HG03135 (cell line): Measurements from ENCODE around the gene GMIP.

Experiments used
- ATAC-seq: cut with Tn5 transposase; IDR thresholded peaks from one replicate; pipeline ENCODE4 v1.9.1; 2021; ENCODE audit warnings: mild to moderate bottlenecking, moderate library complexity; ENCODE audit not compliant: unreplicated experiment

Gene GMIP

GRCh38 chr19:19661141-19661674, 17.8 kb upstream of the GMIP start:
- no peak for ATAC-seq

- ATAC-seq = no peak
Measured at GRCh38 chr19:19659646-19660245, 16.3 kb upstream of the GMIP start.

GRCh38 chr19:19657397-19657783, 13.9 kb upstream of the GMIP start:
- ATAC-seq = no peak

DNA sequence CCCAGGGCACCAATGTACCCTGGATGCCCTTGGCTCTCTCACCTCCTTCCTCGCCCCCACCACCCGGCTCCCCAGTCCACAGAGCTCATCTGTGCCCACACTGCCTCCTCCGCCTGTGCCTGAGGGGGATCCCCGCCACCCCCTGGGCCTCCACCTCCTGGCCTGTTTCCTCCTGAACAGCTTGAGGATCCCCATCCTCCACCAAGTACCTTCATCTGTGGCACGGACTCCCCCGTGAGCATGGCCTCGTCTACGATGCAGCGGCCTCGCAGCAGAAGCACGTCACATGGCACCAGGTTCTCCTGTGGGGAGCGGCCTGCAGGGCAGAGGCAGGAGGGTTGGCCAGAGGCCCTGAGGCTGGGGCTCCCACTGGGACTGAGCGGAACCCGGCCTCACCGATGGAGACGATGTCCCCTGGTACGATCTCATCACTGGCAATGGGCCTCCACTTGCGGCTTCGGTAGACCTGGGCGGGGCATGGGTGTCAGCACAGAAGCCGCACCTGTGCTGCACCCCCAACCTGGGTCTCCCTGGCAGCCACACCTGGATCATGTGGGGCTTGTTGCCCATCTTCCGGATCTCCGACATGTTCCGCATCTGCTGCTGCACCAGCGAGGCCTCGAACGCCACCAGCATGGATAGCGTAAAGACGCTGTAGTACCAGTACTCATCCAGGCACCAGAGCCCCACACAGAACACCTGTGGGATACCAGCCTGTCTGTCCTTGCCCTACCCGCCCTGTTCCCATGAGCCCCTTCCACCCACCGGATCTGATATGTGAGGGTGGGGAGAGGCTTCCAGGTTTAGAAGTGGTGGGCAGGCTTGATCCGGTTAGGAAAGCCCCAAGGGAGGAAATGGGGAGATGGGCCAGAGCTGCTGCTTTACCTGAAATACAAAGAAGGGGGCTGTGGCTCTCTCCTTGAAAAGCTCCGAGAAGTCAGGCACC, 13.3 kb upstream of the GMIP start:
- ATAC-seq = no peak

DNA sequence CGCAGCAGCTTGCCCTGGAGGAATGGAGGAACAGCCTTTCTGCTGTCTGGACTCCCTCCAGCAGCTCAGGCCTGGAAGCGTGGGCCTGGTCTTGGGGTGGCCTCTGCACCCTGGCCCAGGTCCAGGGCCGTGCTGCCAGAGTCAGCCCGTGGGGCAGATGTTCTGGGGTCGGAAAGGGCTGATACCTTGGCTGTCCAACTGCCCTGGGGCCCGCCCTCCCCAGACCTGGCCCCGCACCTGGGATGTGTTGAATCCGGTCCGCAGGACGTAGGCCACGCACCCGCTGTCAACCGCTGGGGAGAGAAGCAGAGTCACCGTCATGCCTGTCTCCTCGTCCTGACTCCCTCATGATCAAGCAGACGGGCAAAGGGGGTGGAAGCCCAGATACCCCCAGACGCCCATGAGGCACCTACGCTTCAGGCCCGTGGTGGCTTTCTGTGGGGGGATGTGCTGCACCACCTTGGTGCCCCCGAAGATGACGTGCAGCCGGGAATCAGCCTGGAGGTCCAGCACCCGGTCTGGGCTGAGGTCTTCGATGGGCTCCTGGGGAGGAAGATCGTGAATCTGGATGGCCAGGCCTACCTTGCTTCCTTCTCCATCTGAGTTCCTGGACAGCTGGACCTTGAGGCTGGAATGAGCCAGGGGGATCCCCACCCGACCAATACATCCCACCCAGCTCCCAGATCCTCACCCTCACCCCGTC, 12.3 kb upstream of the GMIP start:
- ATAC-seq = no peak

DNA sequence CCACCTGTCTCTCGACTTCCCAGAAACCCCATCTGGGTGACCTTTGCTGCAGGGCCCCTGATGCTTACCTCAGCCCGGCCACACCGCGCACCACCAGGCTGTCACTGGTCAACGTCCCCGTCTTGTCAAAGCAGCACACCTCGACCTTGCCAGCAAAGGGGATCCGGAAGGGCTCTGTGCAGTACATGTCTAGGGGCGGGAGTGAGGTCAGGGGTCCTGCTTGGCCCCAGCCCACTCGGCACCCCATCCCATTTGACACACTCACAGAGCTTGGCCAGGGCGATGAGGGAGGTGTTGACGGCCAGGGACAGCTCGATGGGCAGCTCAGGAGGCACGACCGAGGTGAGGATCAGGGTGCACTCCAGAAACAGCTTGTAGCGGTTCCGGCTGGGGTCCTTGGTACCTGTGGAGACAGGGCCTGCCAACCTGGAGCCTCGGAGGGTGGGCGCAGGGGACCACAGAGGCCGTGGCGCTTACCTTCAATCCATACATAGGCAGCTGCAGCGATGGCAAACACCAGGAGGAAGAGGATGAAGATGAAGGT, 11.7 kb upstream of the GMIP start:
- ATAC-seq = no peak

GRCh38 chr19:19654441-19654840, 11.0 kb upstream of the GMIP start:
- ATAC-seq = no peak

DNA sequence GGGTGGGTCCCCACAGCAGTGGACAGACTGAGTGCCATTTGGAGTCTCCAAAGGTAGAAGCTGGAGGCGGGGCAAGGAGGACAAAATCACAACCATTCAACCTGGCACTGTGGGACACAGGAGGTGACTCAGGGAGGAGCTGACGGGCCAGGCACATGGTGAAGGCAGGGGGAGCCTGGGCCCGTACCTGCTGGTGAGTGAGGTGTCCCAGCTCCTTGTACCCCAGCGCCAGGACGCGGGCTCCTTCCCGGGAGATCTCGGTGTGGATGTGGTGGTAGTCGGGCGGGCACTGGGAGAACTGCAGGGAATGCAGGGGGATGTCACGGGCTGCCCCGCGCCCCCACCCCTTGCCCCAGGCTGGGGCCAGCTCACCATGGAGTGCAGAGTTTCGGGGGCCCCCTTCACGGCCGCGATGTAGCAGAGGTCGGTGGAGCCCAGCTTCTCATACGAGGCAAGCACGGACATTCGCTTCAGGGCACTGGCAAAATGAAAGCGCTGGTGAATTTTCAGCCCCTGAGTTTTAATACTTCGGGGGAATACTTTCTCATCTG, 10.2 kb upstream of the GMIP start:
- no peak for ATAC-seq

DNA sequence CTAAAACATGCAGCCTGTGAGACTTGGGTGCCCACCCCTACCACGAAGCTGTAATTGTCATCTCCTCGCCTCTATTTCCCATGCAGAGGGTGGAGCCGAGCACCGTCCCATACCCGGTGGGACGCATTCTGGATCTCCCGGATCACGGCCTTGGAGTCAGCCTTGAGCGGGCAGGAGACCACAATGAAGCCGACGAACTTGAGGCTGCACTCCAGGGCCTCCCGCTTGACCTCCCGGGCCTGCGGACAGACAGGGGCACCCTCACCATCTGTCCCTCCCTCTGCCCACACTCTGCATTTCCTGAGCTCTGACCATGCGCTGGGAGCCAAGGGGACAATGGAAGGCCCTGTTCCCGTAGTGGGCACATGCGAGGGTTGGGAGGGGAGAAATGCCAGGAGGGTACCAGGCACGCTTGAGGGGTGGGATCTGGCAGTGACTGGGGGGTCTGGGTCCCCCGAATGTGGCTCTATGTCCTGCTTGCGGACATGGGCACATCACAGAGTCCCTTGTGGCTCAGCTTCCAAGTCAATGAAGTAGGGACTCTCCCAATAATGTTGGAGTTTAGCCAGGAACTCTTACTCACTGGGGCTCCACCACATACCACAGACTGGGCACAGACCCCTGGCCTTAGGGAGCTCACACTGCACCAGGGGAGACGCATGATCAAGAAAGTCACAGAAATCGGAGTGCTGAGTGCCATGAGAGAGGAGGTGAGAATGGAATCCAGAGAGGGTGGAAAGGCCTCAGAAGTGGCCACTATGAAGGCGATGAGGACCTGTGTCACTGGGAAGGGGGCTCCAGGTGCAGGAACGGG, 9.2 kb upstream of the GMIP start:
- no peak for ATAC-seq

- ATAC-seq = no peak
Measured at GRCh38 chr19:19651076-19651475, 7.6 kb upstream of the GMIP start.

GRCh38 chr19:19650331-19650730, 6.9 kb upstream of the GMIP start:
- ATAC-seq = no peak

DNA sequence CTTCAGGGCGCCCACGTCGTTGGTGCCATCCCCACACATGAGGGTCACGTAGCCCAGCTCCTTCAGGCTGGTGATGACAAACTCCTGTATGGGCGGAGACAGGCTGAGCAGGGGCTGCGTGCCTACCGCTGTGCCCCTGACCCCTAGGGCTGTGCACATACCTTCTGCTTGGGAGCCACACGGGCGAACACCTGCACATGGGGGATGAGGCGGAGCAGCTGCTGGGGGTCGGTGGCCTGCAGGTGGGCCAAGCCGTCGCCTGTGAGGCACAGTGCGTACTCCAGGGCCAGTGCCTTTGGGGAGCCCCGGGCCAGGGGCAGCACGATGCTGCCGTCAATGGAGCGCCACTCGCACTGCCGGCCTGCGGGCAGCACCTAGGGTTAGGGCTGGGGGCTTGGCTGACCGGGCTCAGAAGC, 6.1 kb upstream of the GMIP start:
- no peak for ATAC-seq

GRCh38 chr19:19649155-19649554, 5.7 kb upstream of the GMIP start:
- ATAC-seq = no peak

DNA sequence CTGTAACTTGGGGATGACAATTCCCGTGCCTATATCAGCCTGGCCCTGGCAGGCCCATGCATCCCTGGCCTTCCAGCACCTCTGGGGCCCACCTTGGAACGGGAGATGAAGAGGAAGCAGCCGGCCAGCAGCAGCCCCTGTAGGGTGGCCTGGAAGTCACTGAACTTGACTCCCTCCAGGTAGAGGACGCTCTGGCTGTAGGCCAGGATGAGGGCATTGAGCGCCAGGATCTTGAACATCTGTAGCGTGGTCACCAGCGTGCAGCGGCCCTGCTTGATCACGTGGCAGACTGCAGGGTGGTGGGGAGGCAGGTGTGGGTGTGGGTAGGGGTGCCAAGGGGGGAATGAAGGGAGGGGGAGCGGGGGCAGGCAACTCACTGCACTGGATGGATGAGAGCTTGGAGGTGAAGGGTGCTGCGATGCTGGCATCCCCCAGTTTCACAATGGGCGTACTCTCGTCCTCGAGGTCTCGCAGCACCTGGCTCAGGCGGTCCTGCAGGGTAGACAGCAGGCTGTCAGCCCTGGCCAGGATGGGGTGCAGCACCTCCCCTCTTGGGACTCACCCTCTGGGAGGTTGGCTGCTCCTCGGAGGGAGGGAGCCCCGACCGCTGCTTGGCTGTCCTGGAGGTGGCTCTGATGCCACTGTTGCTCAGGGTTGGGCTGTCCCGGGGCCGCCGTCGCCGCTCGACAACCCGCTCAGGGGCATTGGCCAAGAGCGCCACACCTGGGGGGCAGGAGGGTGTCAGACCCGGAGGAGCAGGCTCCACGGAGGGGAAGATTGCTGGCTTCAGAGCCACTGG, 3.8 kb upstream of the GMIP start:
- ATAC-seq = no peak

- ATAC-seq = no peak
Measured at GRCh38 chr19:19645233-19645870, 1.9 kb upstream of the GMIP start.

DNA sequence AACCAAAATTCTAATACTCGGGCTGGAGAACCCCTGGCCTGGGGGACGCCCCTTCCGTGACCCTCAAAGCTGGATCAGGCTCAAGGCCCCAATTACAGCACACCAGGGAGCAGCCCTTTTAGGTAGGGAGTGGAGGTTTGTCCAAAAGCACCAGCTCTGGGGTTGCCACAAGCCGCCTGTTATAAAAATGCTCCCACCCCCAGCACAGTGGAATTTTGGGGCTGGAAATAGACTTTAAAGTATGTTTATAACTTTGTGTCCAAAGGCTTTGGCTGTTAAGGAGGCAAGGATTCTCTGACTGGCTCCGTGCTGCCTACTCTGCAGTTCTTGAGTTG, 564 bp upstream of the GMIP start:
- ATAC-seq = no peak

GRCh38 chr19:19642506-19643157, 825 bp downstream of the GMIP start:
- ATAC-seq = no peak

DNA sequence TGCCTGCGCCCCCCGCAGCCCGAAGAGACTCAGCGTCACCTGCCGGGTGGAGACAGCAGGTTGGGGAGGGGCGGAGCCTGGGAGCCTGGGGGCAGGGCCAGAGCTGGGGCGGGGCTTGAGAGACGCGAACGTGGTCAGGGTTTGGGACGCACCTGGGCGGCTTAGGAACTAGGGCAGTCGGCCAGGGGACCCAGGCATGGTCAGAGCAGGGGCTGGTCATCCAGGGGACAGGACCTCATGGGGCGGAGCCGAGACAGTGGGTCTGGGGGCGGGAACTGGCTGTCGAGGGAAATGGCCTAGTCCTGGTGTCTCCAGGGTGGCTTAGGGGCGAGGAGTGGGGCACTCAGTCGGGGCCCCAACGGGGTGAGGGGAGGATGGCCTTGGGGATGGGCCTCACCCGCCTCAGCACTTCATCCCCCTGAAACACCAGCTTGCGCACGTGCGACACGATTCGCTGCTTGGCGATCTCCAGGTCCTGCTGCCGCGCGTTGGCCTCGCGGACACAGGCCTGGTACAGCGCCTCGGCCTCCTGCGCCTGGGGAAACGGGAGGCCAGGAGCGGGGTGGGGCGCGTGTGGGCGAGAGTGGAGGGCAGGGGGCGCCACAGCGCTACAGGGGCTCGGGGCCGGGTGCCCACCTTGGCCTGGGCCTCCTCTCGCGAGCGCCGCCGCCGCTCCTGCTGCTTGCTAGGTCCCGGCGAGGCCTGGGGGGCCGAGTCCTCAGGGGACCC, 5.8 kb downstream of the GMIP start:
- ATAC-seq = no peak
